ENCODE data around the gene LRRIQ1. TPM values are rescaled to one million over a fixed set of nuclear protein-coding genes. Genes with fewer than 3 reads are reported as not detected.

LRRIQ1 gene, protein sequence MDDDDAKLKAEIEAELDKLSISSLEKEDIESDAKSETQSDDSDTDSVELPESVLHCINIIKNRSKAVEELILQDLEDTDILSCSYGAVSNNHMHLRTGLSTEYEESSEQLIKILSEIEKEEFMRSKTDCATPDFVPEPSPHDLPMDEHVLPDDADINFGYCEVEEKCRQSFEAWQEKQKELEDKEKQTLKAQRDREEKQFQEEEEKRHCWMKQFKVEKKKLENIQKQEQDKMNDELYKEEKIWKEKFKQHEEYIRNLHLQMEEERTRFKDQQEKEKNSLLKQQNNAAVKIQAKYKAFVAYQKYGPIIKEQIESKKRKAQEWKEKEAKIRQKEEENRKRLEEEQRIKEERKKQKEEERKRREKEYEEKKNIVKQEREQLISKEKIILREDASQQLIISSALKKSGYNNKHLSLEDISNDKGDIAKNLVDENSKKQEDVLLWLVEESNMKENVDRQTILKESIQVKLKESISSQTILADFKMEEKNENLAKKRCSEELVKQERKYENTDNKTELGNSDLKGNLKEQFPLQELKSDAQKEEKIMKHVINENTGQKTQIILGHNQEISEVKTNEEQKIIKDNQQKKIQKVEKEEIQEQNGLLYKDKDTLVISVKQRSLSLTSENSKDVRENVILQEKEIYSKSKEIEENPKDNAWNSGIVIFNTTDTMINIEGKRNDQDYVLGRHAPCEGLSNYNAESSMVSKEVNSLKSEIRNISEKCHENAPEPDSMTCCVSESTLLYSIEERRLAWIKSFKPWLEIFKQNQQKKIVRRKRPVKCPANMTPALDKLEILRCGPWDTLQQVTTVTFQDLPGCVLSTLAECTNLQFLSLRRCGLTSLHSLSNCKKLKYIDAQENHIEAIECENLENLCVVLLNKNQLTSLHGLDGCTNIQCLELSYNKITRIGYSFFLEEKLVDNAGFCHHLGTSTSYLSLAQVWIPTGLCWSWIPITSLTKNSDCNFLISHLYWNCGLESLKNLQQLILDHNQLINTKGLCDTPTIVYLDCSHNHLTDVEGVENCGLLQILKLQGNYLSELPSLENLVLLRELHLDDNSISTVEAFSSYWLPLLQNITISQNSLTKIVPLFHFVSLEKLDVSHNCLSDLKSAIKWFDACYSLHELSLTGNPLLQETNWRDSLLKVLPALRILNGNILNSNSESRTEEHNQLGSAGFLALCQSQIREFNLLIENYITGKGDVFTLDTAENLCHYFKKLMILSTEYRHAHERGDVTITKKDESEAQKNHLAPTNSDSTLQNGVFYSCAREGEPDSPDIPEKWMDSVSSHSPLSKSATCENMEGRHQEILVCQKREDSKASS (N-terminal part only)
- total RNA-seq = 3.8 and 4.3 TPM in 2 replicates
- long read RNA-seq, partial matches to known transcripts = 0 of 6 reads
- long read RNA-seq, other reads (novel, unspliced or antisense) = 3 of 6 reads

DNA sequence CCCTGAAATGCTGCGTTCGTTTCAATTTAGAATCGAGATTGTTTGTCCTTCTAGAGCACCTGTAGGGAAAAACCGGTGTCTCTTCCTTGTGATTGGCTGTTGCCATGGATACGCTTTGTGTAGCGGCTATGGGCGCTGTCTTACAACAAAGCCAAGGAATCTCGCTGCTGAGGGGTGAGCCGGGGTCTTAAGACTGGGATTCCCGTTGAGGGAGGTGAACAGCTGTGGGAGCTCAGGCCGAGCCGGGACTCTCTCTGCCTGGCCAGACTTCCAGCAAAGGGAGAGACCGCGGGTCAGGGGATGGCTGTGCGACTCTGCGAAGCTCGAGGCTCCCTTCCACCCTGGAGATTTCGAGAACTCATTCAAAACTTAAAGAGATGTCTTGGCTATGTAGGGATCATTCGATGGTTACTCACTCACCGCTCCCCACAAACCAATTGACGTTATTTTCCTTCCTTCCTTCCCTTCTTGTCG is at the start of gene LRRIQ1, which contains the start of gene TSPAN19:
Gene LRRIQ1, plus strand, starts transcription at position 118 of the 474 bp plus-strand sequence. CDS start 1,826 bp downstream, outside the sequence.
Gene TSPAN19, minus strand, starts transcription at position 44 of the 474 bp plus-strand sequence. CDS start 6,331 bp downstream, outside the sequence.
- Mint-ChIP-seq H3K4me3 (peak within 1 kb of the TSS; percentile 90), H3K27ac (ENCODE audit: unreplicated experiment) (peak within 1 kb of the TSS; percentile 96), H3K27me3 (ENCODE audit: low read depth) (peaks cover 45% of the 10 kb centered on the region), H3K36me3 (ENCODE audit: low read depth) (no peaks in the 10 kb centered on the region), H3K9me3 (no peaks in the 10 kb centered on the region), H3K4me1 (peaks cover 10% of the 10 kb centered on the region)
- peak; percentile 52 for DNase-seq (ENCODE audit: low read depth, low spot score)
- TF ChIP-seq, protein P1, sequence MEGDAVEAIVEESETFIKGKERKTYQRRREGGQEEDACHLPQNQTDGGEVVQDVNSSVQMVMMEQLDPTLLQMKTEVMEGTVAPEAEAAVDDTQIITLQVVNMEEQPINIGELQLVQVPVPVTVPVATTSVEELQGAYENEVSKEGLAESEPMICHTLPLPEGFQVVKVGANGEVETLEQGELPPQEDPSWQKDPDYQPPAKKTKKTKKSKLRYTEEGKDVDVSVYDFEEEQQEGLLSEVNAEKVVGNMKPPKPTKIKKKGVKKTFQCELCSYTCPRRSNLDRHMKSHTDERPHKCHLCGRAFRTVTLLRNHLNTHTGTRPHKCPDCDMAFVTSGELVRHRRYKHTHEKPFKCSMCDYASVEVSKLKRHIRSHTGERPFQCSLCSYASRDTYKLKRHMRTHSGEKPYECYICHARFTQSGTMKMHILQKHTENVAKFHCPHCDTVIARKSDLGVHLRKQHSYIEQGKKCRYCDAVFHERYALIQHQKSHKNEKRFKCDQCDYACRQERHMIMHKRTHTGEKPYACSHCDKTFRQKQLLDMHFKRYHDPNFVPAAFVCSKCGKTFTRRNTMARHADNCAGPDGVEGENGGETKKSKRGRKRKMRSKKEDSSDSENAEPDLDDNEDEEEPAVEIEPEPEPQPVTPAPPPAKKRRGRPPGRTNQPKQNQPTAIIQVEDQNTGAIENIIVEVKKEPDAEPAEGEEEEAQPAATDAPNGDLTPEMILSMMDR (conservative IDR thresholded peaks at IDR 0.05) = no peak

DNA sequence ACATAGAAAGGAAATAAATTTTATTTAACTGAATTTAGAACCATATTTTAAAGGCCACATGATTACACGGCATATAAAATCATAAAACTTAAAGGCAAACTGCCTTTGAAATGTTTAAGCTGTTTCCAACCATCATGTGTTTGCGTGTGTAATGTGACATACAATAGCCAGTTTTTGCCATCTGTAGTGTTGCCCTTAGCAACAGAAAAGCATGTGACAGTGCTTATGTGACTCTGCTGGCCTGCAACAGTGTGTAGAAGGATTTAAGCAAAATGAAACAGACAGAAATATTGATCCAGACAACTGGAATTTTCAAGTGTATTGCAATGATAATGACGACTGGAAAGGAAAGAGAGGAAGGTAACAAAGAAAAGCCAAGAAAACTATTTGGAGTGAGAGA is 49.6 kb upstream of the LRRIQ1 start:
- H3K4me1 Mint-ChIP-seq = peaks cover 14% of the 10 kb centered on the region
- H3K4me3 Mint-ChIP-seq = no peak overlapping the region
- no peaks in the 10 kb centered on the region for H3K27me3 Mint-ChIP-seq (ENCODE audit: low read depth)
- no peak overlapping the region for H3K27ac Mint-ChIP-seq (ENCODE audit: unreplicated experiment)
- H3K36me3 Mint-ChIP-seq (ENCODE audit: low read depth) = no peaks in the 10 kb centered on the region
- TF ChIP-seq, protein P1 (conservative IDR thresholded peaks at IDR 0.05) = no peak
- no peaks in the 10 kb centered on the region for H3K9me3 Mint-ChIP-seq
- DNase-seq (ENCODE audit: low read depth, low spot score) = no peak

DNA sequence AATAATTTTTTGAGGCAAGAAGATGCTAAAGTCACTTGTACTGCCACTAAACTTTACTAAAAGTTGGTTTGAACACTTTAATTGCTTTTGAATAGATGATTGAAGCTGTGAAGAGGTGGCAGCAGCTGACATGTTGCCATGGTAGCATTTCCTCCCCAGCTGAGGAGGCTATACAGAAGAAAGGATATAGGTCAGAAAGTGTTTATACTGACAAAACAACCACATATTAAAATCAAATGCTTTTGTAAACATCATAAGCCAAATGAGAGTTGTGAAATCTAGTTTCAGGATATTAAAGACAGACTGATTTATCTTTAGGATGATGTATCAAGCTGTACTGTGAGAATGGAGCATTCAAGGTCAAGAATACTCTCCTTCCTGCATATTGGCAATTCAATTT is 41.7 kb upstream of the LRRIQ1 start:
- Mint-ChIP-seq H3K4me3 (no peak overlapping the region), H3K9me3 (peaks cover 11% of the 10 kb centered on the region), H3K27me3 (ENCODE audit: low read depth) (no peaks in the 10 kb centered on the region), H3K4me1 (peaks cover 41% of the 10 kb centered on the region), H3K27ac (ENCODE audit: unreplicated experiment) (no peak overlapping the region), H3K36me3 (ENCODE audit: low read depth) (peaks cover 3% of the 10 kb centered on the region)
- DNase-seq (ENCODE audit: low read depth, low spot score) = no peak
- TF ChIP-seq, protein P1 (conservative IDR thresholded peaks at IDR 0.05) = no peak

DNA sequence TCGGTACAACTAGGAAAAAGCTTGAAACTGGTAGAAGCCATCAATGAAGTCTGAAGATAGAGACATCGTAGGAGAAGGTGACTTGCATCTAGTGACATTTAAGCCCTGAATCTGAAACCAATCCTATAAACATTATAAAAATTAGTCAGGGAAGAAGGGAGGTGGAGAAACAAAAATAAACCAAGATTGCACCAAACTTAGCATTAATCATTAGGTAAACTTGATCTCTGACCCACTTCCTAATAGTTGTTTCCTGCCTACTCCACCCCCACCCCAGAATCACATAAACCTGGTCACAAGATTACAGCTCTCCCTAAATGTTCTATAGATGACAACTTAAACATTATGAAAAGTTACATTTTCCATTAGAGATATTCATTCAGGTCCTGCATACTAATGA is 40.5 kb upstream of the LRRIQ1 start:
- peaks cover 3% of the 10 kb centered on the region for H3K36me3 Mint-ChIP-seq (ENCODE audit: low read depth)
- no peak overlapping the region for H3K4me3 Mint-ChIP-seq
- no peak for DNase-seq (ENCODE audit: low read depth, low spot score)
- no peak overlapping the region for H3K27ac Mint-ChIP-seq (ENCODE audit: unreplicated experiment)
- peaks cover 41% of the 10 kb centered on the region for H3K4me1 Mint-ChIP-seq
- peaks cover 11% of the 10 kb centered on the region for H3K9me3 Mint-ChIP-seq
- H3K27me3 Mint-ChIP-seq (ENCODE audit: low read depth) = no peaks in the 10 kb centered on the region
- TF ChIP-seq, protein P1 (conservative IDR thresholded peaks at IDR 0.05) = no peak
